ENCODE data around the gene WDR54. TPM values are rescaled to one million over a fixed set of nuclear protein-coding genes. Genes with fewer than 3 reads are reported as not detected.

WDR54 gene
- total RNA-seq, 4 donors from 2014 or later = 2.1 to 8.1 (median 5.8) TPM

GRCh38 chr2:74379851-74380789 is 41.4 kb upstream of the WDR54 start, which contains the start of gene DCTN1:
Gene DCTN1 (minus strand): TSS chr2:74380311. CDS start chr2:74380037, 274 bp downstream.
- TF ChIP-seq CTCF (IDR thresholded peaks at IDR 0.05; ENCODE audit: low read depth) = no peak

DNA sequence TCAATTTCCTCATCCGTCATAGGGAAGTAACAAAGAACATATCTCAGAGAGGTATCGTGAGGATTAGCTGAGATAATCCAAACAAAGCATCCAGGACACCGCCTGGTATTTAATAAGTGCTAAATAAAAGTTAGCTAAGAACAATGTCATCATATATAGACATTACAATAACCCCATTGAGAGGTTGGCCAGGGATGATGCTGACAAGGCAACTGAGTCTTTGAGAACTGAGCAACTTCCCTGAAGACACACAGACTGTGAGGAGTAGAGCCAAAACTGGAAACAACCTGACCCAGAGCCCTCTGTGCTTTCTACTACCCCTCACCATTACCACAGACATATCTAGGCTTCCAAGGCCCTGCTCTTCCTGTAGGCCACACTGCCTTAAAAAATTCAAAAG is 39.8 kb upstream of the WDR54 start:
- no peak for TF ChIP-seq CTCF (IDR thresholded peaks at IDR 0.05; ENCODE audit: low read depth)

- TF ChIP-seq CTCF (IDR thresholded peaks at IDR 0.05; ENCODE audit: low read depth) = no peak
Measured at GRCh38 chr2:74383254-74383653, 38.3 kb upstream of the WDR54 start.

GRCh38 chr2:74384051-74384450 is 37.5 kb upstream of the WDR54 start:
- no peak for TF ChIP-seq CTCF (IDR thresholded peaks at IDR 0.05; ENCODE audit: low read depth)

- TF ChIP-seq CTCF (IDR thresholded peaks at IDR 0.05; ENCODE audit: low read depth) = no peak
Measured at GRCh38 chr2:74385396-74385795, 36.1 kb upstream of the WDR54 start.

DNA sequence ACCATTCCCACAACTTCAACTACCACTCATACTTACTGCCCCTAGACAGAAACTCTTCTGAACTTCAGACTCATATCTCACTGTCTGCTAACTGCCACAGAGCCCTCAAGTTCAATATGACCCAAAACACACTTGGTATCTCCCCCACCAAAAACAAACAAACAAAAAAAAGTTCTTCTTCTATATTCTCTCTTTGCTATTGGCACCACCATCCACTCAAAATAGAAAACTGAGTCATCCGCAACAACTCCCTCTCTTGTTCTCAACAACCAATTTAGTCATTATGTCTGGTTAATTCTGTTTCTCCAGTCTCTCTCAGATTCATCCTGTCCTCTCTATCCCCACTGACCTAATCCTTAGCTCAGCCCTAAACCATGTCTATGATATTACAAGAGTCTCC is 34.2 kb upstream of the WDR54 start:
- TF ChIP-seq CTCF (IDR thresholded peaks at IDR 0.05; ENCODE audit: low read depth) = no peak

DNA sequence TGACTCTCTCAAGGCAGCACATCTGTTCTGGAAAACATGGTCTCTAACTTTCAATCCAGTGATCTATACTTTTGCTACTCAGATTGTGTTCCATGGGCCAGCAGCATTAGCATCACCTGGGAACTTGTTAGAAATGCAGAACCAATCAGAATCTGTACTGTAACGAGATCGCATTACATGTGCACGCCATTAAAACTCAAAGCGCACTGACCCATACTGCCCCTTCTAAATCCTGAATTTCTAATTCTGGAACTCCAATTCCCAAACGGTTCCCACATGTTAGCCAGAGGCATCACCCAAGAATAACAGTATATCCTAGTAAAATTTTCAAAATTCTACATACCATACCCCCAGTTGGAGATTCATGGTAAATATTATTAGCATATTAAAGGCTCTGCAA is 30.9 kb upstream of the WDR54 start:
- no peak for TF ChIP-seq CTCF (IDR thresholded peaks at IDR 0.05; ENCODE audit: low read depth)
